Effector memory CD4-positive, alpha-beta T cell (primary cell): ENCODE measurements around the gene MXD1.

ENCODE experiments used
- DNase-seq, 3 donors: peaks; one replicate each; pipeline ENCODE4 v3.0.0-alpha.2; 2020
- H3K27ac ChIP-seq: 2 replicates; pipeline ENCODE4 v1.7.0; 2013; ENCODE audit warnings: mild to moderate bottlenecking, low read length, moderate library complexity; ENCODE audit not compliant: insufficient read depth, poor library complexity, severe bottlenecking
- H3K27me3 ChIP-seq: replicated peaks from 2 replicates; pipeline ENCODE4 v1.7.0; 2013; ENCODE audit warnings: mild to moderate bottlenecking, low read length; ENCODE audit not compliant: insufficient read depth, control insufficient read depth, poor library complexity, severe bottlenecking
- H3K36me3 ChIP-seq: 2 replicates; pipeline ENCODE4 v1.7.0; 2013; ENCODE audit warnings: mild to moderate bottlenecking, low read length, moderate library complexity; ENCODE audit not compliant: control insufficient read depth, insufficient read depth
- H3K4me1 ChIP-seq: 2 replicates; pipeline ENCODE4 v1.7.0; 2013; ENCODE audit warnings: low read length, mild to moderate bottlenecking; ENCODE audit not compliant: control insufficient read depth, insufficient read depth, poor library complexity, severe bottlenecking
- H3K4me3 ChIP-seq: 2 replicates; pipeline ENCODE4 v1.7.0; 2013; ENCODE audit warnings: low read length, low read depth, mild to moderate bottlenecking; ENCODE audit not compliant: insufficient read depth, poor library complexity, severe bottlenecking
- H3K9me3 ChIP-seq: 2 replicates; pipeline ENCODE4 v1.7.0; 2013; ENCODE audit warnings: mild to moderate bottlenecking, low read length, moderate library complexity; ENCODE audit not compliant: control insufficient read depth

The MXD1 gene

GRCh38 chr2:69933254-69933828, 18.4 kb downstream of the MXD1 start:
- H3K27ac ChIP-seq = no peak overlapping the region
- peaks cover 32% of the 10 kb centered on the region for H3K36me3 ChIP-seq
- H3K4me1 ChIP-seq = no peaks in the 10 kb centered on the region
- no peaks in the 10 kb centered on the region for H3K9me3 ChIP-seq
- DNase-seq = no peak
- no peaks in the 10 kb centered on the region for H3K27me3 ChIP-seq
- no peak overlapping the region for H3K4me3 ChIP-seq

GRCh38 chr2:69933839-69934613, 19.1 kb downstream of the MXD1 start:
- Histone ChIP-seq H3K4me3 (no peak overlapping the region), H3K36me3 (peaks cover 39% of the 10 kb centered on the region), H3K4me1 (no peaks in the 10 kb centered on the region), H3K9me3 (no peaks in the 10 kb centered on the region), H3K27me3 (no peaks in the 10 kb centered on the region), H3K27ac (no peak overlapping the region)
- no peak for DNase-seq

- peaks cover 43% of the 10 kb centered on the region for H3K36me3 ChIP-seq
- H3K4me1 ChIP-seq = no peaks in the 10 kb centered on the region
- H3K27me3 ChIP-seq = no peaks in the 10 kb centered on the region
- no peak overlapping the region for H3K4me3 ChIP-seq
- DNase-seq = no peak
- H3K27ac ChIP-seq = no peak overlapping the region
- no peaks in the 10 kb centered on the region for H3K9me3 ChIP-seq
Measured at GRCh38 chr2:69934614-69934908, 19.7 kb downstream of the MXD1 start.

GRCh38 chr2:69935011-69935410, 20.1 kb downstream of the MXD1 start:
- Histone ChIP-seq H3K9me3 (no peaks in the 10 kb centered on the region), H3K27me3 (no peaks in the 10 kb centered on the region), H3K27ac (no peak overlapping the region), H3K4me3 (no peak overlapping the region), H3K36me3 (peaks cover 45% of the 10 kb centered on the region), H3K4me1 (no peaks in the 10 kb centered on the region)
- DNase-seq = no peak

GRCh38 chr2:69936906-69937305, 22.0 kb downstream of the MXD1 start:
- Histone ChIP-seq H3K27me3 (no peaks in the 10 kb centered on the region), H3K36me3 (peaks cover 59% of the 10 kb centered on the region), H3K27ac (no peak overlapping the region), H3K4me1 (no peaks in the 10 kb centered on the region), H3K9me3 (no peaks in the 10 kb centered on the region), H3K4me3 (no peak overlapping the region)
- no peak for DNase-seq

- DNase-seq = no peak
- Histone ChIP-seq H3K9me3 (no peaks in the 10 kb centered on the region), H3K27ac (no peak overlapping the region), H3K4me3 (no peak overlapping the region), H3K27me3 (no peaks in the 10 kb centered on the region), H3K36me3 (peaks cover 67% of the 10 kb centered on the region), H3K4me1 (no peaks in the 10 kb centered on the region)
Measured at GRCh38 chr2:69937968-69938367, 23.1 kb downstream of the MXD1 start.

GRCh38 chr2:69939722-69940121, 24.8 kb downstream of the MXD1 start:
- H3K9me3 ChIP-seq = no peaks in the 10 kb centered on the region
- H3K27ac ChIP-seq = no peak overlapping the region
- no peak overlapping the region for H3K4me3 ChIP-seq
- DNase-seq = no peak
- H3K27me3 ChIP-seq = no peaks in the 10 kb centered on the region
- peaks cover 67% of the 10 kb centered on the region for H3K36me3 ChIP-seq
- no peaks in the 10 kb centered on the region for H3K4me1 ChIP-seq

- no peaks in the 10 kb centered on the region for H3K27me3 ChIP-seq
- no peak for DNase-seq
- H3K4me3 ChIP-seq = no peak overlapping the region
- H3K4me1 ChIP-seq = peaks cover 4% of the 10 kb centered on the region
- H3K36me3 ChIP-seq = peaks cover 60% of the 10 kb centered on the region
- no peaks in the 10 kb centered on the region for H3K9me3 ChIP-seq
- H3K27ac ChIP-seq = no peak overlapping the region
Measured at GRCh38 chr2:69940691-69941090, 25.8 kb downstream of the MXD1 start.

- no peak overlapping the region for H3K27ac ChIP-seq
- peaks cover 20% of the 10 kb centered on the region for H3K4me1 ChIP-seq
- no peak overlapping the region for H3K4me3 ChIP-seq
- no peaks in the 10 kb centered on the region for H3K9me3 ChIP-seq
- H3K36me3 ChIP-seq = peaks cover 36% of the 10 kb centered on the region
- no peak for DNase-seq
- no peaks in the 10 kb centered on the region for H3K27me3 ChIP-seq
Measured at GRCh38 chr2:69943000-69943842, 28.3 kb downstream of the MXD1 start.
